Measurements from ENCODE around the gene MAGOHB.

- no peak for TF ChIP-seq CTCF (IDR thresholded peaks at IDR 0.05)
- no peak for TF ChIP-seq POLR2A (IDR thresholded peaks at IDR 0.05)
Measured at GRCh38 chr12:10574307-10574706, 39.1 kb downstream of the MAGOHB start.
